Mucosa of rectum (tissue), 2 donors: ENCODE results near the gene TP53BP2.

Experiments
- H3K27ac ChIP-seq, 2 donors: one replicate each; pipeline ENCODE4 v1.7.0; 2013; ENCODE audit warnings: inconsistent platforms in 2 of 2, low read depth in 2 of 2, low read length in 2 of 2
- H3K27me3 ChIP-seq, 2 donors: one replicate each; pipeline ENCODE4 v1.7.0; 2013; ENCODE audit warnings: low read length in 2 of 2; ENCODE audit not compliant: control insufficient read depth in 2 of 2, insufficient read depth in 2 of 2
- H3K36me3 ChIP-seq, 2 donors: one replicate each; pipeline ENCODE4 v1.7.0; 2013; ENCODE audit warnings: low read length in 2 of 2; ENCODE audit not compliant: control insufficient read depth in 2 of 2, insufficient read depth in 2 of 2
- H3K4me1 ChIP-seq, 2 donors: one replicate each; pipeline ENCODE4 v1.7.0; 2013; ENCODE audit warnings: low read length in 2 of 2, mild to moderate bottlenecking in 1 of 2; ENCODE audit not compliant: control insufficient read depth in 2 of 2, insufficient read depth in 2 of 2
- H3K4me3 ChIP-seq, 2 donors: one replicate each; pipeline ENCODE4 v1.7.0; 2013; ENCODE audit warnings: low read length in 2 of 2
- H3K9ac ChIP-seq, 2 donors: one replicate each; pipeline ENCODE4 v1.7.0; 2013; ENCODE audit warnings: low read length in 2 of 2, low read depth in 1 of 2, mild to moderate bottlenecking in 1 of 2
- H3K9me3 ChIP-seq, 2 donors: one replicate each; pipeline ENCODE4 v1.7.0; 2013; ENCODE audit warnings: low read length in 2 of 2; ENCODE audit not compliant: control insufficient read depth in 2 of 2
- donor health status: healthy.
- donor health status: Normal muscosa, but diverticular disease.

Gene TP53BP2

GRCh38 chr1:223755992-223756775, 89.6 kb downstream of the TP53BP2 start:
- no peaks in the 10 kb centered on the region for H3K9me3 ChIP-seq
- H3K4me1 ChIP-seq = no peaks in the 10 kb centered on the region
- H3K9ac ChIP-seq = no peak overlapping the region
- peaks cover 81 to 92% of the 10 kb centered on the region in 2 donors for H3K36me3 ChIP-seq
- H3K27ac ChIP-seq = no peak overlapping the region
- no peaks in the 10 kb centered on the region for H3K27me3 ChIP-seq
- no peak overlapping the region for H3K4me3 ChIP-seq

GRCh38 chr1:223755432-223755792, 90.3 kb downstream of the TP53BP2 start:
- Histone ChIP-seq H3K36me3 (peaks cover 81 to 90% of the 10 kb centered on the region in 2 donors), H3K4me3 (no peak overlapping the region), H3K4me1 (no peaks in the 10 kb centered on the region), H3K9ac (no peak overlapping the region), H3K27ac (no peak overlapping the region), H3K27me3 (no peaks in the 10 kb centered on the region), H3K9me3 (no peaks in the 10 kb centered on the region)

- Histone ChIP-seq H3K36me3 (peaks cover 80 to 90% of the 10 kb centered on the region in 2 donors), H3K9ac (no peak overlapping the region), H3K4me1 (no peaks in the 10 kb centered on the region), H3K27ac (no peak overlapping the region), H3K9me3 (no peaks in the 10 kb centered on the region), H3K27me3 (no peaks in the 10 kb centered on the region), H3K4me3 (no peak overlapping the region)
Measured at GRCh38 chr1:223754681-223755431, 90.9 kb downstream of the TP53BP2 start.

DNA sequence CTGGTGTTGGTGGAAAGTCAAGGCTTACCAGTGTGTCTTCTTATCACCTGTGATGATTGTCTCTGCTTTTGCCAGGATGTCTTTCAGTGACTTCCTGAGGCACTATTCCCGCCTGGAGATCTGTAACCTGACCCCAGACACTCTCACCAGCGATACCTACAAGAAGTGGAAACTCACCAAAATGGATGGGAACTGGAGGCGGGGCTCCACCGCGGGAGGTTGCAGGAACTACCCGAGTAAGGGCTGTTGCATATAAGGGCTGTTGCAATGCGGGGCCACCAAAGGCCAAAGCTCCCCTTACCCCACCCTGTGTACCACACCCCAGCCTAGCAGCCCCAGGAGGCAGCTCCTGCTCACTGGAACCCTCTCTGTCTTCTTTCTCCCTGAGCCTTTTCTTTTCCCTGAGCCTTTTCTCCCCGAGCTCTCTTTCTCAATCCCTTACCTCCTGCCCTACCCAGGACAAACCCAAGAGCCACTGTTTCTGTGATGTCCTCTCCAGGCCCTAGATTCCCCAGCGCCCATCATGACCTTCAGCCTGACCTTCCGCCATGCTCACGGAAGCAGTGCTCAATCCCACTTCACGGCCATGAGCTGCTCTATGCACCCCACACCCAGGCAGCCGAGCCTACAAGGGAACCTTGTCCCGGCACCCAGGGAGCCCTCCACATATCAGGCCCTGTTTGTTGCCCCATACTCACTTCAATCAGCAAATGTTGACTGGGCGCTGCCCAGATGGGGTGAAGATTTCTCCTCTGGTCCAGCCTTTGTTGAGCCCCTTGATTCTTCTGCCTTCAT, 92.8 kb downstream of the TP53BP2 start:
- no peak overlapping the region for H3K9ac ChIP-seq
- H3K27ac ChIP-seq = no peak overlapping the region
- peaks cover 69 to 76% of the 10 kb centered on the region in 2 donors for H3K36me3 ChIP-seq
- H3K4me1 ChIP-seq = peaks cover 11% of the 10 kb centered on the region in 2 donors
- H3K9me3 ChIP-seq = no peaks in the 10 kb centered on the region
- no peak overlapping the region for H3K4me3 ChIP-seq
- no peaks in the 10 kb centered on the region for H3K27me3 ChIP-seq

GRCh38 chr1:223751696-223752095, 94.1 kb downstream of the TP53BP2 start:
- Histone ChIP-seq H3K9ac (no peak overlapping the region), H3K27ac (no peak overlapping the region), H3K36me3 (peaks cover 70 to 74% of the 10 kb centered on the region in 2 donors), H3K27me3 (no peaks in the 10 kb centered on the region), H3K9me3 (no peaks in the 10 kb centered on the region), H3K4me3 (no peak overlapping the region), H3K4me1 (peaks cover 14 to 15% of the 10 kb centered on the region in 2 donors)

- Histone ChIP-seq H3K4me3 (no peak overlapping the region), H3K27ac (no peak overlapping the region), H3K9ac (no peak overlapping the region), H3K9me3 (no peaks in the 10 kb centered on the region), H3K27me3 (no peaks in the 10 kb centered on the region), H3K4me1 (peaks cover 14 to 15% of the 10 kb centered on the region in 2 donors), H3K36me3 (peaks cover 65 to 73% of the 10 kb centered on the region in 2 donors)
Measured at GRCh38 chr1:223750730-223751570, 94.8 kb downstream of the TP53BP2 start.

GRCh38 chr1:223748773-223749733, 96.7 kb downstream of the TP53BP2 start:
- peak overlapping the region; percentile 63 to 72 for H3K4me3 ChIP-seq

GRCh38 chr1:223748405-223748772, 97.4 kb downstream of the TP53BP2 start:
- Histone ChIP-seq H3K4me1 (peaks cover 14 to 15% of the 10 kb centered on the region in 2 donors), H3K4me3 (peak overlapping the region; percentile 63 to 72), H3K9me3 (no peaks in the 10 kb centered on the region), H3K27ac (peak overlapping the region; percentile 53 to 62), H3K36me3 (peaks cover 63 to 69% of the 10 kb centered on the region in 2 donors), H3K9ac (peak overlapping the region; percentile 66 to 73), H3K27me3 (no peaks in the 10 kb centered on the region)

More at GRCh38 chr1:223748773-223749733, 96.7 kb downstream of the TP53BP2 start:
- H3K27ac ChIP-seq = peak overlapping the region; percentile 53 to 62
- H3K9ac ChIP-seq = peak overlapping the region; percentile 66 to 73
- H3K9me3 ChIP-seq = no peaks in the 10 kb centered on the region
- peaks cover 60 to 68% of the 10 kb centered on the region in 2 donors for H3K36me3 ChIP-seq
- H3K4me1 ChIP-seq = peaks cover 14 to 15% of the 10 kb centered on the region in 2 donors
- H3K27me3 ChIP-seq = no peaks in the 10 kb centered on the region
